PC-3 (cell line): ENCODE measurements around the gene OR9A2. TPM values are rescaled to one million over a fixed set of nuclear protein-coding genes. Genes with fewer than 3 reads are reported as not detected.

Experiments
- ATAC-seq: fragments of 200-7000 bp; cut with Tn5 transposase; 2 replicates; pipeline ENCODE4 v1.9.1; 2020; ENCODE audit warnings: mild to moderate bottlenecking, moderate library complexity
- BruUV-seq: library from RNA; stranded (reverse); fragments of 400-500 nt; replicated peaks from 2 replicates; lab custom pipeline; 2021; lab: Mats Ljungman, UMichigan
- CTCF ChIA-PET: fragments of 300-600 bp; sonication (Branson Sonifier 250); formaldehyde crosslinking; loops from one replicate; lab custom pipeline; 2022; ENCODE audit warnings: antibody characterized with exemption; lab: Charles Lee
- POLR2A ChIA-PET: fragments of 300-600 bp; sonication (Branson Sonifier 250); formaldehyde crosslinking; loops from one replicate; lab custom pipeline; 2022; ENCODE audit warnings: antibody characterized with exemption; ENCODE audit not compliant: unreplicated experiment; lab: Charles Lee
- DNase-seq: peaks from one replicate; pipeline ENCODE4 v3.0.0-alpha.2; 2015
- H2AFZ ChIP-seq: fragments of 300-600 bp; sonication (generic); 2 replicates; pipeline ENCODE4 v1.6.0; 2016; ENCODE audit warnings: antibody characterized with exemption, low read length
- H3F3A ChIP-seq: fragments of 300-600 bp; sonication (generic); one replicate; pipeline ENCODE4 v1.6.0; 2017; ENCODE audit warnings: antibody characterized with exemption, low read length, control low read depth, mild to moderate bottlenecking; ENCODE audit not compliant: unreplicated experiment
- H3K27ac ChIP-seq: fragments of 300-600 bp; sonication (generic); 2 replicates; pipeline ENCODE4 v1.5.1; 2016; ENCODE audit warnings: mild to moderate bottlenecking, low read length
- H3K27me3 ChIP-seq: fragments of 300-600 bp; sonication (generic); 2 replicates; pipeline ENCODE4 v1.6.1; 2016; ENCODE audit warnings: low read length, mixed read lengths
- H3K36me3 ChIP-seq: fragments of 300-600 bp; sonication (generic); 2 replicates; pipeline ENCODE4 v1.6.1; 2016; ENCODE audit warnings: low read depth, mixed run types, low read length, mixed read lengths
- H3K4me1 ChIP-seq: fragments of 300-600 bp; sonication (generic); 2 replicates; pipeline ENCODE4 v1.5.1; 2016; ENCODE audit warnings: low read length; ENCODE audit not compliant: insufficient read depth
- H3K4me2 ChIP-seq: fragments of 300-600 bp; sonication (generic); 2 replicates; pipeline ENCODE4 v1.6.0; 2016; ENCODE audit warnings: low read length
- H3K4me3 ChIP-seq: fragments of 300-600 bp; sonication (generic); 2 replicates; pipeline ENCODE4 v1.5.1; 2016; ENCODE audit warnings: mild to moderate bottlenecking, low read length, mixed read lengths
- H3K79me2 ChIP-seq: fragments of 300-600 bp; sonication (generic); 2 replicates; pipeline ENCODE4 v1.6.1; 2017; ENCODE audit warnings: low read length, mixed read lengths
- H3K9ac ChIP-seq: fragments of 300-600 bp; sonication (generic); 2 replicates; pipeline ENCODE4 v1.6.0; 2016; ENCODE audit warnings: mild to moderate bottlenecking, low read length
- H3K9me2 ChIP-seq: fragments of 300-600 bp; sonication (generic); replicated peaks from 2 replicates; pipeline ENCODE4 v1.6.1; 2016; ENCODE audit warnings: mixed run types, low read length, mixed read lengths
- H3K9me3 ChIP-seq: fragments of 300-600 bp; sonication (generic); 2 replicates; pipeline ENCODE4 v1.6.1; 2016; ENCODE audit warnings: low read length, mixed read lengths
- H4K20me1 ChIP-seq: fragments of 300-600 bp; sonication (generic); 2 replicates; pipeline ENCODE4 v1.6.1; 2016; ENCODE audit warnings: low read length, mixed read lengths
- CTCF ChIP-seq: fragments of 300-600 bp; sonication (generic); conservative IDR thresholded peaks from 2 replicates; pipeline ENCODE4 v1.5.1; 2017; ENCODE audit warnings: antibody characterized with exemption, low read depth, mild to moderate bottlenecking, low read length
- EZH2 ChIP-seq: fragments of 300-600 bp; sonication (generic); IDR thresholded peaks from one replicate; pipeline ENCODE4 v1.6.1; 2017; ENCODE audit warnings: antibody characterized with exemption, mild to moderate bottlenecking, low read length; ENCODE audit not compliant: unreplicated experiment
- EZH2phosphoT487 ChIP-seq: fragments of 300-600 bp; sonication (generic); IDR thresholded peaks from 2 replicates; pipeline ENCODE4 v1.6.1; 2018; ENCODE audit warnings: mild to moderate bottlenecking, antibody characterized with exemption, low read length, borderline replicate concordance
- intact Hi-C: fragments of 100-400 bp; cut with micrococcal nuclease; formaldehyde crosslinking; loops from 2 replicates; pipeline ENCODE4 v1.9.0; 2023
- total RNA-seq: library from RNA; depleted of rRNA; stranded (reverse); fragments of >200 nt; gene quantifications from 2 replicates; pipeline ENCODE4 v1.2.3, GENCODE V29; 2014

The OR9A2 gene
- total RNA-seq, 1 experiment from 2014 or later = not detected

- DNase-seq (peak; percentile 35), ATAC-seq (peak; percentile 52)
- H3K4me1 ChIP-seq = peaks cover 10% of the 10 kb centered on the region; the same call in 1 of the 2 replicates
- intact Hi-C loops = loop anchor here (1.0 to 10.0 kb wide), 6 partner anchors 122 to 468 kb away; no protein-coding TSS in a partner anchor
- H3K36me3 ChIP-seq = no peaks in the 10 kb centered on the region; the same call in 1 of the 2 replicates
- no peaks in the 10 kb centered on the region for H4K20me1 ChIP-seq
- TF ChIP-seq EZH2phosphoT487 (no peak), CTCF (no peak), EZH2 (no peak)
- H3K4me2 ChIP-seq = peak overlapping the region; percentile 83
- H3K27me3 ChIP-seq = peaks cover 34% of the 10 kb centered on the region
- H3K79me2 ChIP-seq = no peaks in the 10 kb centered on the region
- H3F3A ChIP-seq = no peaks in the 10 kb centered on the region
- H3K4me3 ChIP-seq = peak overlapping the region; percentile 64
- no peaks in the 10 kb centered on the region for H3K9me2 ChIP-seq
- H3K9me3 ChIP-seq = no peaks in the 10 kb centered on the region
- CTCF ChIA-PET = interaction anchor here (0.6 to 1.6 kb wide), 7 partner anchors 59 to 419 kb away, joined by 3 to 13 read pairs (median 4); partner anchors contain the start of gene EPHB6
- H3K27ac ChIP-seq = no peak overlapping the region
- POLR2A ChIA-PET = no interaction called here
- no TSS peak for BruUV-seq
- no peak overlapping the region for H3K9ac ChIP-seq
- H2AFZ ChIP-seq = peak overlapping the region; percentile 91
These were observed 24.0 kb downstream of the OR9A2 start for GRCh38 chr7:143002898-143003297.

- H4K20me1 ChIP-seq = no peaks in the 10 kb centered on the region
- no peaks in the 10 kb centered on the region for H3F3A ChIP-seq
- TF ChIP-seq EZH2phosphoT487 (no peak), EZH2 (no peak), CTCF (peak; percentile 64)
- H3K9me2 ChIP-seq = no peaks in the 10 kb centered on the region
- ATAC-seq (peak; percentile 70), DNase-seq (peak; percentile 53)
- H3K36me3 ChIP-seq = no peaks in the 10 kb centered on the region
- peak overlapping the region; percentile 64; the same call in 1 of the 2 replicates for H3K4me3 ChIP-seq
- H3K4me1 ChIP-seq = peaks cover 10% of the 10 kb centered on the region; the same call in 1 of the 2 replicates
- peak overlapping the region; percentile 83 for H3K4me2 ChIP-seq
- no TSS peak for BruUV-seq
- H3K79me2 ChIP-seq = no peaks in the 10 kb centered on the region
- peak overlapping the region; percentile 91; the same call in 1 of the 2 replicates for H2AFZ ChIP-seq
- H3K9ac ChIP-seq = no peak overlapping the region
- no peaks in the 10 kb centered on the region for H3K9me3 ChIP-seq
- H3K27ac ChIP-seq = no peak overlapping the region
- ChIA-PET CTCF (interaction anchor here (1.6 kb wide), 1 partner anchor 213 kb away, joined by 13 read pairs; no protein-coding TSS in a partner anchor), POLR2A (no interaction called here)
- peaks cover 33% of the 10 kb centered on the region for H3K27me3 ChIP-seq
- intact Hi-C loops = loop anchor here (1.0 to 10.0 kb wide), 5 partner anchors 121 to 467 kb away; no protein-coding TSS in a partner anchor
These were observed 24.8 kb downstream of the OR9A2 start for GRCh38 chr7:143002106-143002505.

- Histone ChIP-seq H3K4me3 (no peak overlapping the region), H2AFZ (no peak overlapping the region), H3K79me2 (no peaks in the 10 kb centered on the region), H3K9me3 (no peaks in the 10 kb centered on the region), H3F3A (no peaks in the 10 kb centered on the region), H3K27ac (no peak overlapping the region), H3K9ac (no peak overlapping the region), H3K36me3 (no peaks in the 10 kb centered on the region), H4K20me1 (no peaks in the 10 kb centered on the region), H3K27me3 (peaks cover 25% of the 10 kb centered on the region), H3K9me2 (no peaks in the 10 kb centered on the region), H3K4me1 (peaks cover 10% of the 10 kb centered on the region; the same call in 1 of the 2 replicates), H3K4me2 (no peak overlapping the region)
- CTCF ChIA-PET = interaction anchor here (0.6 to 1.0 kb wide), 2 partner anchors 91 to 217 kb away, joined by 4 to 5 read pairs; no protein-coding TSS in a partner anchor
- ATAC-seq (no peak), DNase-seq (no peak)
- POLR2A ChIA-PET = no interaction called here
- intact Hi-C loops = loop anchor here (10.0 kb wide), 3 partner anchors 366 to 466 kb away; no protein-coding TSS in a partner anchor
- BruUV-seq = no TSS peak
- no peak for TF ChIP-seq CTCF
- no peak for TF ChIP-seq EZH2phosphoT487
These were observed 26.3 kb downstream of the OR9A2 start for GRCh38 chr7:143000648-143001047.
